Hematopoietic multipotent progenitor cell treated with erythropoietin and hydrocortisone succinate and interleukin-3 and kit ligand, for 15 days (in vitro differentiated cells): Measurements from ENCODE around the gene PRKCSH.
"Not testable (repeated sequence)": the region's sequence is repeated elsewhere in the genome, so short reads cannot be mapped to it uniquely, and the experiment has no call there.

Source experiments
- DNase-seq: peaks from one replicate; pipeline ENCODE4 v3.0.0-alpha.2; 2015; ENCODE audit warnings: low spot score

The PRKCSH gene

DNA sequence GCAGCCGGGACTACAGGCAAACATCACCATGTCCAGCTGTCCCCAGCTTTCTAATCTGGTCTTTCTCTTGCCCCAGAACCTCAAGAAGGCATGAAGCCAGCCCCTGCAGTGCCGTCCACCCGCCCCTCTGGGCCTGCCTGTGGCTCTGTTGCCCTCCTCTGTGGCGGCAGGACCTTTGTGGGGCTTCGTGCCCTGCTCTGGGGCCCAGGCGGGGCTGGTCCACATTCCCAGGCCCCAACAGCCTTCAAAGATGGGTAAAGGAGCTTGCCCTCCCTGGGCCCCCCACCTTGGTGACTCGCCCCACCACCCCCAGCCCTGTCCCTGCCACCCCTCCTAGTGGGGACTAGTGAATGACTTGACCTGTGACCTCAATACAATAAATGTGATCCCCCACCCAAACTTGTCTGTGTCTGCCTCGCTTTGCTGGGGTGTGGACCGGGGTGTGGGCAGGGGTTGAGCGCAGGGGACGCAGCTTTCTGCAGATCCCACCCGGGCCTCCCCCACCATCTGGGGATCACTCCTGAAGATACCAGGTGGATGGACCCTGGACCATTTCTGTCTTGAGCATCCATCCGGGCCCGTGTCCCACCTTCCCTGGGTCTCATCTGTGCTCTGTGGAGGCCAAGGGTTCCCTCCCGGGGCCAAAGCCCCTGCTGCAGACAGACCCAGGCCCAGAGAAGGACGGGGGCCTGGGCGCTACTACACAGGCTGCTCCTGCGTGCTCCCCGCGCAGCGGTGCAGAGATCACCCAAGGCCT lies 15.3 kb downstream of the PRKCSH start:
- no peak for DNase-seq

- DNase-seq: no peak
Observed at GRCh38 chr19:11451327-11451870, 16.0 kb downstream of the PRKCSH start.

DNA sequence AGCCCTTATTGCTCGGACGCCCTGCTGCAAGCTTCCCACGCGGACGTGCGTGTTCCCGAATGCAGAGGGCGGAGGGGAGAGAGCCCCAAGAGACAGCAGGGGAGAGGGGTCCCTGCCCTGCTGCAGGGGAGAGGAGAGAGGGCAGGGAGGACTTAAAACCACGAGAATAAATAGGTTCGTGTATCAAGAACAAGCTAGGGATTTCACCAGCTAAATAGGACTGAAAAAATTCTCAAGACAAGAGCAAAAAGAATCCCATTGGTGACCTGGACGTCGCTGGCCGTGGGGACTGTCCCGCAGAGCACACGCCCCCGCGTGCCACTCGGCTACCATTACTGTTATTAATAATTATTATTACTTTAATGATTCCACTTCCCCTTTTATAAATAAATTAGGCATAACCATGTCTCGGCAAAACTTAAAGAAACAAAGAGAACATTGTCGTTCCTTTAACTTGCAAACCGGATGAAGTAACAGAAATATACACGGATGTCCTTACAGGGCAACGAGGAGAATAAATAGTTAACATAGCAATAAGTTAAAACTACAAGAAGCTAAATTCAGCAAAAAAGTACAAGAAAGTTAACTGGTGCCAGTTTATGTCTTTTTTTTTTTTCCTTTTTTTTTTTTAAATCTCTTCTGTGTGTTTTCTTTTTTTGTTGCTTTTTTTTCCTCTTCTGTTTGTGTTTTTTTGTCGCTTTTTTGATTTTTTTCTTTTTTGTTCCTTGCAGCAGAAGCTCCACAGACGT lies 16.6 kb downstream of the PRKCSH start:
- no peak for DNase-seq

DNA sequence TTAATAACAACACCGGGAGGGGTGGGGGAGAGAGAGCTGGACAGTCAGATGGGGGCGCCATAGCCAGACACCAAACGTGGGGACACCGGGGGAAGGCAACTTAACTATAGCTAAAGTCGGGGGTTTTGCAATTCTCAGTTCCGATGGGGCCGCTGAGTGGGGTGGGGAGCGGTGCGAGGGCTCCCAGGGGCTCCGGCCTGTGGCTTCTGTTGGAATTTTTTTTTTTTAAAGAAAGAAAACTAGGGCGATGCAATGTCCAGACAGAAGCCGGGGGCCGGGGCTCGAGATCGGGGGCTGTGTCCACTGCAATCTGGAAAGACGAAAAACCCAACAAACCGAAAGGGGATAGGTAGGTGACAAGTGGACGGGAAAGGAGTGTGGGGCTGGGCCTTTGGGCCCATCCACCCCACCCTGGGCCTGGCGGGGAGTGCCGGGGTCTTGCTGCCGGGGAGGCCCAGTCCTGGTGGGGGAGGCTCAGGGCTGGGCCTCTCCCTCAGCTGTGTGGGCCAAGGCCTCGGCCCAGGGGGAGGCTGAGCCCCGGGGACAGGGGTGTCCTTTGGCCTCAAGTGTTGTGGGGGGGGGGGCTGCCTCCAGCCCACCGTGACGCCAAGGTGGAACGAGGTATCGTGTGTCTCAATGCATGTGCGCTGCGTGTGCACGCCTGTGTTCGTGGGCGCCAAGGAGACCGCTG lies 17.3 kb downstream of the PRKCSH start:
- no peak for DNase-seq

GRCh38 chr19:11453468-11454341 lies 18.3 kb downstream of the PRKCSH start:
- DNase-seq: no peak

- not testable (repeated sequence) for DNase-seq
Observed at GRCh38 chr19:11455233-11455554, 19.8 kb downstream of the PRKCSH start.

DNA sequence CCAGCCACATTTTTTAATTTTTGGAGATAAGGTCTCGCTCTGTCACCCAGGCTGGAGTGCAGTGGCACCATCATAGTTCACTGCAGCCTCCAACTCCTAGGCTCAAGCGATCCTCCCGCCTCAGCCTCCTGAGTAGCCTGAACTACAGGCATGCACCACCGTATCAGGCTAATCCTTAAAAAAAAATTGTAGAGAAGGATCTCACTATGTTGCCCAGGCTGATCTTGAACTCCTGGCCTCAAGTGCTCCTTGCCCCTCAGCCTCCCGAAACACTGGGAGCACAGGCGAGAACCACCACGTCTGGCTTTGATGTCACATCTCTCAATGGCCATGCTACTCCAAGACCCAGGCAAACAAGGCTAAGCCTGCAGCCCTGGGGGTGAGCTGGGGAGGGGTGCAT lies 21.2 kb downstream of the PRKCSH start:
- DNase-seq: no peak

GRCh38 chr19:11457115-11457514 lies 21.7 kb downstream of the PRKCSH start:
- DNase-seq: no peak

DNA sequence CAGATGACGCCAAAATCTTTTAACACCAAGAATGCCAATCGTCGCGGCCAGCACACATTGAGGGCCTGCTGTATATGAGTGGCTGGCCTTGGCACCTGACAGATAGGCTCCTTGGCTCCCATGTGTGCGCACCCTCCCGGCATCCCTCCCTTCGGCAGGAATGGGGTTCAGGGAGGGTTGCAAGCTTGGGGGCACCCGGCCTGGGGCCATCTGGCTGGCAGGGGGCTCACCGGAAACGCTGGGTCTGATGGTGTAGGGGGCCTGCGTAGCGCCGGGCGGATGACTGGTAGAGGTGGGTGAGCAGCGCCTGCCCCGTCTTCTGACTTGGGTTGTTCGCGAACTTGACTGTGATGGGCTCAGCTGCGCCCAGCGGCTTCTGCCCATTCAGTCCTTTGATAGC lies 22.4 kb downstream of the PRKCSH start:
- no peak for DNase-seq

DNA sequence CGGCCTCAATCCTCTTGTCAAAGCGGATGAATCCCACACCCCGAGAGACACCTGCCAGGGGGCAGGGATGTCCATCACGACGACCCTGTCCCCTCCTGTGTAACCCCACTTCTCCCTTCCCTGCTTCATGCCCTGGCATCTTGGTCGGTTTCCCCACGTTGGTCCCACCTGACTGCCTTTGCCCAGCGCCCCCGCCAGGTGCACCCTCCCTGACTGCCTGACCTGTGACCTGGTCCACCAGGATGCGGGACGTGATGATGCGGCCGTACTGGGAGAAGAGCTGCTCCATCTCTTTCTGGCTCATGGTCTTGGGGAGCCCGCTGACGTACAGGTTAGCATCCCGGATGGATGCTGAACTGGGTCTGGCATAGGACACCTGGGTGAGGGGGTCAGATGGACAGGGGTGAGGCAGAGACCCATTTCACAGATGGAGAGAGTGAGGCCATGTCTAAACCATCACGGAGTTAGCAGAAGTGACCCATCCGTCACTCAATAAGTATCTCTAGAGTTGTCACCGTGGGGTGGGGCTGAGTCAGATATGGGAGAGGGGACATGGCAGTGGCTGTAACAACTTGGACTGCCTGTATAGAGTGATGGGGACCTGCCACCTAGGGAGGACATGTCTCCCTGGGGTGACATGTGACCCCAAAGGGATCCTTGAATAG lies 22.9 kb downstream of the PRKCSH start:
- DNase-seq: no peak

DNA sequence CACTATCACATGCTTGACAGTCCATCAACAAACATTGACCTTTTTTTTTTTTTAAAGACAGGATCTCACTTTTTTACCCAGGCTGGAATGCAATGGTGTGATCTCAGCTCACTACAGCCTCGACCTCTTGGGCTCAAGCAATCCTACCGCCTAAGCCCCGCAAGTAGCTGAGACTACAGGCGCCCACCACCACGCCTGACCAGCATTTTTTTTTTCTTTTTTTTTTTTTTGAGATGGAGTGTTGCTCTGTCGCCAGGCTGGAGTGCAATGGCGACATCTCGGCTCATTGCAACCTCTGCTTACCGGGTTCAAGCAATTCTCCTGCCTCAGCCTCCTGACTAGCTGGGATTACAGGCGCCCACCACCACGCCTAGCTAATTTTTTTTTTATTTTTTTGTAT lies 23.5 kb downstream of the PRKCSH start:
- DNase-seq: not testable (repeated sequence)

GRCh38 chr19:11460207-11460606 lies 24.8 kb downstream of the PRKCSH start:
- DNase-seq: peak; percentile 25

DNA sequence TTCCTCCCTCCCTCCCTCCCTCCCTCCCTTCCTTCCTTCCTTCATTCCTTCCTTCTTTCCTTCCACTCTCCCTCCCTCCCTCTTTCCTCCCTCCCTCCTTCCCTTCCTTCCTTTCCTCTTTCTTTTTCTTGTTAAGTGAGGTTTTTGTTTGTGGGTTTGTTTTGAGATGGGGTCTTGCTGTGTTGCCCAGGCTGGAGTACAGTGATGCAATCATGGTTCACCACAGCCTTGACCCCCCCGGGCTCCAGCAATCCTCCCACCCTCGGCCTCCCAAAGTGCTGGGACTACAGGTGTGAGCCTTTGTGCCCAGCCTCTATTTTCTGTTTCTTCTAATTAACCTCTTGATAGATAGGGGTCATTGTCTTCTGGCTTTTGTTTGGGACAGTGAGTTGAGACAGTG lies 26.0 kb downstream of the PRKCSH start:
- no peak for DNase-seq

DNA sequence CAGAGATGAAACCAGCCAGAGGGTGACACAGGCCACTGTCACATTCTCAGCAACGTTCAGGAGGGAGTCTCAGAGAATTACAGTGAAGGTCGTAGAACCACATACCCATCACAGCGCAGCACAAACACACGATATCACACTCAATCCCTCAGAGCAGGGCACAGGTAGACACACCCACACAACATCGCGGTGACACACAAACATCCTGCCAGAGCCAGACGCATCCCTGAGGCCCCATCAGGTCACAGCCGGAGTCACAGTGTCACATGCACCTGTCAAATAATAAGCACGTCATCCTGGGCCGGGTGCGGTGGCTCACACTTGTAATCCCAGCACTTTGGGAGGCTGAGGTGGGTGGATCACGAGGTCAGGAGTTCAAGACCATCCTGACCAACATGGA lies 28.0 kb downstream of the PRKCSH start:
- no peak for DNase-seq

DNA sequence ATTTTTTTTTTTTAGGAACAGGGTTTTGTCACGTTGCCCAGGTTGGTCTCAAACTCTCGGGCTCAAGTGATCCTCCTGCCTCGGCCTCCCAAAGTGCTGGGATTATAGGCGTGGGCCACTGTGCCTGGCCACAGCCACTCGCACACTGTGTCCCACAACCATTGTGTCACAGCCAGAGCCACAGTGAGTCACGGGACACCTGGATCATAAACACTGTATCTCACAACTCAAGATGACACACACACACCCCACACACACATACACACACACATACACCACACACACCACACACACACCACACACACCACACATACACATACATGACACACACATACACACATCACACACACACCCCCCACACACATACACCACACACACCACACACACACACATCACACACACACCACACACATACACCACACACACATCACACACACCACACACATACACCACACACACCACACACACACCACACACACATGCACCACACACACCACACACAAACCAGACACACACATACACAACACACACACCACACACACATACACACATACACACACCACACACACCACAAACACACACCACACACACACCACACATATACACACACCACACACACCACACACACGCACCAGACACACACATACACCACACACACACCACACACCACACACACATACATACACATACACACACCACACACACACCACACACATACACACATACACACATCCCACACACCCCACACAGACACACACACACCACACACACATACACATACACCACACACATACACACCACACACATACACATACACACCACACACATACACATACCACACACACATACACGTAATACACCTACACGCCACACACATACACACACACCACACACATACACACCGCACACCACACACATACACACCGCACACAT lies 29.2 kb downstream of the PRKCSH start:
- no peak for DNase-seq

- no peak for DNase-seq
Observed at GRCh38 chr19:11465600-11465999, 30.2 kb downstream of the PRKCSH start.

- DNase-seq: not testable (repeated sequence)
Observed at GRCh38 chr19:11468266-11468845, 32.9 kb downstream of the PRKCSH start.

- DNase-seq: no peak
Observed at GRCh38 chr19:11473725-11474124, 38.3 kb downstream of the PRKCSH start.

DNA sequence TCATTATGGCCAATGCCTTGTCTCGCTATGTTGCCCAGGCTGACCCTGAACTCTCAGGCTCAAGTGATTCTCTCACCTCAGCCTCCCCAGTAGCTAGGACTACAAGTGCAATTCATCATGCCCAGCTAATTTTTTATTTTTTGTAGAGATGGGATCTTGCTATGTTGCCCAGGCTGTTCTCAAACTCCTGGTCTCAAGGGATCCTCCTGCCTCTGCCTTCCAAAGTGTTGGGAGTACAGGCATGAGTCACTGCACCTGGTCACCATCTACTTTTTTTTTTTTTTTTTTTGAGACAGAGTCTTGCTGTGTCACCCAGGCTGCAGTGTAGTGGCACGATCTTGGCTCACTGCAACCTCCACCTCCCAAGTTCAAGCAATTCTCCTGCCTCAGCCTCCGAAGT lies 39.9 kb downstream of the PRKCSH start:
- DNase-seq: not testable (repeated sequence)

- no peak for DNase-seq
Observed at GRCh38 chr19:11475861-11476260, 40.4 kb downstream of the PRKCSH start.
